ENCODE measurements around the gene BNIP5.

Gene BNIP5

GRCh38 chr6:36373368-36374019, 36.8 kb upstream of the BNIP5 start:
- H4K20me1 ChIP-seq (ENCODE audit: insufficient read depth, low read length), result no peaks in the 10 kb centered on the region
- no peaks in the 10 kb centered on the region for H3K79me2 ChIP-seq (ENCODE audit: insufficient read depth, low read length)
- H3K36me3 ChIP-seq (ENCODE audit: insufficient read depth, low read length), result no peaks in the 10 kb centered on the region
- no peak overlapping the region for H3K4me2 ChIP-seq (ENCODE audit: insufficient read depth, low read length)
- no peak overlapping the region for H3K4me3 ChIP-seq (ENCODE audit: low read depth in 1 of 2, low read length in 2 of 2)
- no peak for TF ChIP-seq EZH2 (IDR thresholded peaks at IDR 0.05; ENCODE audit: borderline replicate concordance, low read depth, low read length, severe bottlenecking)
- TF ChIP-seq, protein P1, sequence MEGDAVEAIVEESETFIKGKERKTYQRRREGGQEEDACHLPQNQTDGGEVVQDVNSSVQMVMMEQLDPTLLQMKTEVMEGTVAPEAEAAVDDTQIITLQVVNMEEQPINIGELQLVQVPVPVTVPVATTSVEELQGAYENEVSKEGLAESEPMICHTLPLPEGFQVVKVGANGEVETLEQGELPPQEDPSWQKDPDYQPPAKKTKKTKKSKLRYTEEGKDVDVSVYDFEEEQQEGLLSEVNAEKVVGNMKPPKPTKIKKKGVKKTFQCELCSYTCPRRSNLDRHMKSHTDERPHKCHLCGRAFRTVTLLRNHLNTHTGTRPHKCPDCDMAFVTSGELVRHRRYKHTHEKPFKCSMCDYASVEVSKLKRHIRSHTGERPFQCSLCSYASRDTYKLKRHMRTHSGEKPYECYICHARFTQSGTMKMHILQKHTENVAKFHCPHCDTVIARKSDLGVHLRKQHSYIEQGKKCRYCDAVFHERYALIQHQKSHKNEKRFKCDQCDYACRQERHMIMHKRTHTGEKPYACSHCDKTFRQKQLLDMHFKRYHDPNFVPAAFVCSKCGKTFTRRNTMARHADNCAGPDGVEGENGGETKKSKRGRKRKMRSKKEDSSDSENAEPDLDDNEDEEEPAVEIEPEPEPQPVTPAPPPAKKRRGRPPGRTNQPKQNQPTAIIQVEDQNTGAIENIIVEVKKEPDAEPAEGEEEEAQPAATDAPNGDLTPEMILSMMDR (IDR thresholded peaks at IDR 0.05; ENCODE audit: borderline replicate concordance, extremely low read depth, low read length, poor library complexity, severe bottlenecking), result no peak
- no peak overlapping the region for H3K27ac ChIP-seq (ENCODE audit: low read length)
- ATAC-seq (ENCODE audit: insufficient read depth, low read depth) (no peak), DNase-seq (no peak)
- H3K27me3 ChIP-seq (ENCODE audit: insufficient read depth, low read length, poor library complexity), result no peaks in the 10 kb centered on the region
- no peaks in the 10 kb centered on the region for H3K4me1 ChIP-seq (ENCODE audit: insufficient read depth, low read length)
- H3K9ac ChIP-seq (ENCODE audit: low read depth, low read length), result no peak overlapping the region
- no peaks in the 10 kb centered on the region for H3K9me3 ChIP-seq (ENCODE audit: insufficient read depth, low read length, severe bottlenecking)
- no peak overlapping the region for H2AFZ ChIP-seq (ENCODE audit: low read depth, low read length)

GRCh38 chr6:36372088-36372487, 35.4 kb upstream of the BNIP5 start:
- Histone ChIP-seq H3K27ac (ENCODE audit: low read length) (no peak overlapping the region), H3K9ac (ENCODE audit: low read depth, low read length) (no peak overlapping the region), H3K27me3 (ENCODE audit: insufficient read depth, low read length, poor library complexity) (no peaks in the 10 kb centered on the region), H3K79me2 (ENCODE audit: insufficient read depth, low read length) (no peaks in the 10 kb centered on the region), H4K20me1 (ENCODE audit: insufficient read depth, low read length) (no peaks in the 10 kb centered on the region), H3K9me3 (ENCODE audit: insufficient read depth, low read length, severe bottlenecking) (no peaks in the 10 kb centered on the region), H2AFZ (ENCODE audit: low read depth, low read length) (no peak overlapping the region), H3K36me3 (ENCODE audit: insufficient read depth, low read length) (no peaks in the 10 kb centered on the region), H3K4me2 (ENCODE audit: insufficient read depth, low read length) (no peak overlapping the region), H3K4me3 (ENCODE audit: low read depth in 1 of 2, low read length in 2 of 2) (no peak overlapping the region), H3K4me1 (ENCODE audit: insufficient read depth, low read length) (no peaks in the 10 kb centered on the region)
- DNase-seq (no peak), ATAC-seq (ENCODE audit: insufficient read depth, low read depth) (no peak)
- TF ChIP-seq, protein P1 (IDR thresholded peaks at IDR 0.05; ENCODE audit: borderline replicate concordance, extremely low read depth, low read length, poor library complexity, severe bottlenecking), result no peak
- no peak for TF ChIP-seq EZH2 (IDR thresholded peaks at IDR 0.05; ENCODE audit: borderline replicate concordance, low read depth, low read length, severe bottlenecking)

GRCh38 chr6:36371211-36371610, 34.5 kb upstream of the BNIP5 start:
- TF ChIP-seq, protein P1 (IDR thresholded peaks at IDR 0.05; ENCODE audit: borderline replicate concordance, extremely low read depth, low read length, poor library complexity, severe bottlenecking), result no peak
- no peak for TF ChIP-seq EZH2 (IDR thresholded peaks at IDR 0.05; ENCODE audit: borderline replicate concordance, low read depth, low read length, severe bottlenecking)
- DNase-seq, result no peak
- ATAC-seq (ENCODE audit: insufficient read depth, low read depth), result no peak

More at GRCh38 chr6:36371211-36371610, 34.5 kb upstream of the BNIP5 start:
- H2AFZ ChIP-seq (ENCODE audit: low read depth, low read length), result no peak overlapping the region
- H3K4me3 ChIP-seq (ENCODE audit: low read depth in 1 of 2, low read length in 2 of 2), result no peak overlapping the region
- H3K27ac ChIP-seq (ENCODE audit: low read length), result no peak overlapping the region
- no peaks in the 10 kb centered on the region for H3K36me3 ChIP-seq (ENCODE audit: insufficient read depth, low read length)
- H3K4me2 ChIP-seq (ENCODE audit: insufficient read depth, low read length), result no peak overlapping the region
- no peaks in the 10 kb centered on the region for H3K4me1 ChIP-seq (ENCODE audit: insufficient read depth, low read length)
- no peaks in the 10 kb centered on the region for H3K27me3 ChIP-seq (ENCODE audit: insufficient read depth, low read length, poor library complexity)
- no peaks in the 10 kb centered on the region for H4K20me1 ChIP-seq (ENCODE audit: insufficient read depth, low read length)
- H3K9ac ChIP-seq (ENCODE audit: low read depth, low read length), result no peak overlapping the region
- no peaks in the 10 kb centered on the region for H3K9me3 ChIP-seq (ENCODE audit: insufficient read depth, low read length, severe bottlenecking)
- no peaks in the 10 kb centered on the region for H3K79me2 ChIP-seq (ENCODE audit: insufficient read depth, low read length)
